ENCODE data around the gene FHIP1A.

DNA sequence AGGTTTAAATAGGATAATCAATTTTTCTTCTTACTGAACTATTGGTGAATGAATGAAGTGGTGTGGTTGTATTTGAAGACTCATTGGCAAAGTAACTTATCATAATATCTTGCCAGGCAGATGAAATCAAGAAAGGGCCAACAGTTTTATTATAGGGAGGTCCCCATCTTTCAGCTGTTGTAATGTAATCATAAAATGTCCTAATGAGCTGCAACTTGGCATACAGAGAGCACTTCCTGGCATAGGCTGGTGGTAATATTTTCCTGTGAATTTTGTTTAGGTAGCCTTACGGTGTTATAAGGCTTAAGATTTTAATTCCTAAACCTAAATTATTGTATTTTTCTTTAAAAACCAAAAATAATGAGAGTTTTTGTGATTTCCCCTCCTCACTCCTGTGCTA, 17.5 kb downstream of the FHIP1A start:
- TF ChIP-seq, protein P1, sequence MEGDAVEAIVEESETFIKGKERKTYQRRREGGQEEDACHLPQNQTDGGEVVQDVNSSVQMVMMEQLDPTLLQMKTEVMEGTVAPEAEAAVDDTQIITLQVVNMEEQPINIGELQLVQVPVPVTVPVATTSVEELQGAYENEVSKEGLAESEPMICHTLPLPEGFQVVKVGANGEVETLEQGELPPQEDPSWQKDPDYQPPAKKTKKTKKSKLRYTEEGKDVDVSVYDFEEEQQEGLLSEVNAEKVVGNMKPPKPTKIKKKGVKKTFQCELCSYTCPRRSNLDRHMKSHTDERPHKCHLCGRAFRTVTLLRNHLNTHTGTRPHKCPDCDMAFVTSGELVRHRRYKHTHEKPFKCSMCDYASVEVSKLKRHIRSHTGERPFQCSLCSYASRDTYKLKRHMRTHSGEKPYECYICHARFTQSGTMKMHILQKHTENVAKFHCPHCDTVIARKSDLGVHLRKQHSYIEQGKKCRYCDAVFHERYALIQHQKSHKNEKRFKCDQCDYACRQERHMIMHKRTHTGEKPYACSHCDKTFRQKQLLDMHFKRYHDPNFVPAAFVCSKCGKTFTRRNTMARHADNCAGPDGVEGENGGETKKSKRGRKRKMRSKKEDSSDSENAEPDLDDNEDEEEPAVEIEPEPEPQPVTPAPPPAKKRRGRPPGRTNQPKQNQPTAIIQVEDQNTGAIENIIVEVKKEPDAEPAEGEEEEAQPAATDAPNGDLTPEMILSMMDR (IDR thresholded peaks at IDR 0.05): no peak
- TF ChIP-seq POLR2A (IDR thresholded peaks at IDR 0.05) (no peak), POLR2AphosphoS5 (IDR thresholded peaks at IDR 0.05) (no peak)

Data from upper lobe of left lung (tissue), 4 donors.